IMR-90 (cell line): ENCODE results near the gene ZNF831. TPM values are rescaled to one million over a fixed set of nuclear protein-coding genes. Genes with fewer than 3 reads are reported as not detected.

Source experiments
- ATAC-seq: fragments of 200-7000 bp; cut with Tn5 transposase; 2 replicates; pipeline ENCODE4 v1.9.1; 2020; ENCODE audit warnings: low read depth, mild to moderate bottlenecking, moderate library complexity
- BruUV-seq: library from RNA; stranded (reverse); fragments of 400-500 nt; replicated peaks from 2 replicates; lab custom pipeline; 2021; lab: Mats Ljungman, UMichigan
- CTCF ChIA-PET: fragments of 300-600 bp; formaldehyde crosslinking; extraction: SDS; loops from one replicate; lab custom pipeline; 2021; ENCODE audit warnings: antibody characterized with exemption; lab: Yijun Ruan, JAX
- POLR2A ChIA-PET: fragments of 300-600 bp; sonication (Branson Sonifier 250); formaldehyde crosslinking; loops from one replicate; lab custom pipeline; 2022; ENCODE audit warnings: antibody characterized with exemption; ENCODE audit not compliant: unreplicated experiment; lab: Charles Lee
- DNase-seq: peaks from one replicate; pipeline ENCODE4 v3.0.0; 2013
- H2AFZ ChIP-seq: replicated peaks from 2 replicates; pipeline ENCODE3; 2013; ENCODE audit warnings: low read length, mild to moderate bottlenecking; ENCODE audit not compliant: poor library complexity
- H2AK5ac ChIP-seq: 2 replicates; pipeline ENCODE4 v1.6.1; 2013; ENCODE audit warnings: low read depth, low read length, inconsistent platforms
- H2AK9ac ChIP-seq: replicated peaks from 2 replicates; pipeline ENCODE3; 2013; ENCODE audit warnings: mild to moderate bottlenecking, low read depth, low read length, moderate library complexity; ENCODE audit not compliant: poor library complexity
- H2BK120ac ChIP-seq: 2 replicates; pipeline ENCODE4 v1.6.1; 2013; ENCODE audit warnings: low read depth, low read length, inconsistent platforms
- H2BK15ac ChIP-seq: 3 replicates; pipeline ENCODE4 v1.6.1; 2013; ENCODE audit warnings: low read depth, low read length, inconsistent platforms
- H2BK20ac ChIP-seq: 2 replicates; pipeline ENCODE4 v1.6.1; 2013; ENCODE audit warnings: low read depth, mild to moderate bottlenecking, inconsistent platforms, low read length, moderate library complexity
- H2BK5ac ChIP-seq: 2 replicates; pipeline ENCODE4 v1.6.1; 2013; ENCODE audit warnings: mild to moderate bottlenecking, low read depth, low read length, inconsistent platforms; ENCODE audit not compliant: poor library complexity, severe bottlenecking
- H3K14ac ChIP-seq: replicated peaks from 2 replicates; pipeline ENCODE4 v1.6.1; 2013; ENCODE audit warnings: low read depth, low read length, inconsistent platforms
- H3K18ac ChIP-seq: 2 replicates; pipeline ENCODE4 v1.6.1; 2013; ENCODE audit warnings: low read depth, low read length, control low read depth
- H3K23ac ChIP-seq: 2 replicates; pipeline ENCODE4 v1.6.1; 2013; ENCODE audit warnings: low read depth, low read length, inconsistent platforms
- H3K27ac ChIP-seq: 2 replicates; pipeline ENCODE4 v1.5.1; 2013; ENCODE audit warnings: mild to moderate bottlenecking, control low read depth, low read length; ENCODE audit not compliant: insufficient read depth
- H3K27me3 ChIP-seq: 2 replicates; pipeline ENCODE4 v1.6.1; 2013; ENCODE audit warnings: low read length; ENCODE audit not compliant: control insufficient read depth, insufficient read depth
- H3K36me3 ChIP-seq: 2 replicates; pipeline ENCODE4 v1.6.1; 2013; ENCODE audit warnings: low read length, mixed read lengths; ENCODE audit not compliant: control insufficient read depth, insufficient read depth
- H3K4ac ChIP-seq: 2 replicates; pipeline ENCODE4 v1.6.1; 2013; ENCODE audit warnings: low read depth, low read length, inconsistent platforms
- H3K4me1 ChIP-seq: 2 replicates; pipeline ENCODE4 v1.6.1; 2013; ENCODE audit warnings: low read length, mixed read lengths; ENCODE audit not compliant: control insufficient read depth, insufficient read depth
- H3K4me2 ChIP-seq: 2 replicates; pipeline ENCODE4 v1.6.1; 2013; ENCODE audit warnings: low read depth, mild to moderate bottlenecking, control low read depth, low read length, moderate library complexity
- H3K4me3 ChIP-seq: 2 replicates; pipeline ENCODE4 v1.5.1; 2013; ENCODE audit warnings: low read depth, mild to moderate bottlenecking, control low read depth, low read length, moderate library complexity; ENCODE audit not compliant: insufficient read depth
- H3K56ac ChIP-seq: 2 replicates; pipeline ENCODE4 v1.6.1; 2013; ENCODE audit warnings: low read length, inconsistent platforms; ENCODE audit not compliant: insufficient read depth; ENCODE audit errors: extremely low read depth
- H3K79me1 ChIP-seq, 2 experiments: 2 replicates each; pipeline ENCODE4 v1.6.1; 2013; ENCODE audit warnings: low read length in 2 of 2, inconsistent platforms in 1 of 2, low read depth in 1 of 2
- H3K9ac ChIP-seq: 2 replicates; pipeline ENCODE4 v1.6.1; 2013; ENCODE audit warnings: low read depth, low read length, control low read depth
- H3K9me1 ChIP-seq: 2 replicates; pipeline ENCODE4 v1.6.1; 2013; ENCODE audit warnings: low read length, inconsistent platforms; ENCODE audit not compliant: insufficient read depth
- H3K9me3 ChIP-seq: 2 replicates; pipeline ENCODE4 v1.6.1; 2013; ENCODE audit warnings: low read length; ENCODE audit not compliant: control insufficient read depth, insufficient read depth
- H4K20me1 ChIP-seq: 2 replicates; pipeline ENCODE4 v1.6.1; 2013; ENCODE audit warnings: low read length, inconsistent platforms; ENCODE audit not compliant: insufficient read depth
- H4K5ac ChIP-seq: 2 replicates; pipeline ENCODE4 v1.6.1; 2013; ENCODE audit warnings: mild to moderate bottlenecking, low read depth, low read length, control low read depth
- H4K8ac ChIP-seq, 2 experiments: 2 replicates each; pipeline ENCODE4 v1.6.1; 2013; ENCODE audit warnings: low read depth in 2 of 2, low read length in 2 of 2, control low read depth in 1 of 2, inconsistent platforms in 1 of 2
- H4K91ac ChIP-seq: 2 replicates; pipeline ENCODE4 v1.6.1; 2013; ENCODE audit warnings: low read depth, low read length, inconsistent platforms; ENCODE audit not compliant: insufficient read depth
- BHLHE40 ChIP-seq: fragments of 150-350 bp; IDR thresholded peaks from 2 replicates; pipeline ENCODE4 v1.6.1; 2016; ENCODE audit warnings: mild to moderate bottlenecking, low read depth, low read length
- CTCF ChIP-seq: conservative IDR thresholded peaks from 2 replicates; pipeline ENCODE4 v1.5.1; 2012; ENCODE audit warnings: mild to moderate bottlenecking, low read depth, low read length, improper control_type of control experiment
- ELK1 ChIP-seq: fragments of 150-350 bp; IDR thresholded peaks from 2 replicates; pipeline ENCODE4 v1.6.1; 2016; ENCODE audit warnings: low read depth, mild to moderate bottlenecking, low read length, moderate library complexity, borderline replicate concordance
- FOS ChIP-seq: fragments of 150-350 bp; IDR thresholded peaks from 2 replicates; pipeline ENCODE4 v1.6.1; 2016; ENCODE audit warnings: low read depth, low read length
- MAFK ChIP-seq: IDR thresholded peaks from 2 replicates; pipeline ENCODE4 v1.6.1; 2012; ENCODE audit warnings: low read depth, low read length, improper control_type of control experiment
- NFE2L2 ChIP-seq: fragments of 150-350 bp; IDR thresholded peaks from 2 replicates; pipeline ENCODE4 v1.6.1; 2016; ENCODE audit warnings: low read depth, mild to moderate bottlenecking, low read length
- RCOR1 ChIP-seq: IDR thresholded peaks from 2 replicates; pipeline ENCODE4 v1.6.1; 2012; ENCODE audit warnings: mild to moderate bottlenecking, low read length, improper control_type of control experiment; ENCODE audit not compliant: insufficient replicate concordance
- RFX5 ChIP-seq: IDR thresholded peaks from 2 replicates; pipeline ENCODE4 v1.8.0; 2012; ENCODE audit warnings: low read depth, mild to moderate bottlenecking, low read length, moderate library complexity
- SMC3 ChIP-seq: fragments of 150-350 bp; IDR thresholded peaks from 2 replicates; pipeline ENCODE4 v1.6.1; 2016; ENCODE audit warnings: low read depth, mild to moderate bottlenecking, antibody characterized with exemption, low read length, moderate library complexity
- USF2 ChIP-seq: fragments of 150-350 bp; IDR thresholded peaks from 2 replicates; pipeline ENCODE4 v1.6.1; 2017; ENCODE audit warnings: mild to moderate bottlenecking, antibody characterized with exemption, low read length, low read depth
- WGBS, 2 experiments: methylation state at CpG; one replicate each; pipeline versions ENCODE4 v1.1.5 to v1.1.7; 2013; ENCODE audit warnings: missing lambda C conversion rate in 2 of 2; ENCODE audit not compliant: insufficient read length in 1 of 2; ENCODE audit errors: extremely low coverage in 2 of 2; 5-methylcytosine and 5-hydroxymethylcytosine counted together
- dilution Hi-C: fragments of 300-500 bp; cut with HindIII; formaldehyde crosslinking; loops from one replicate; pipeline ENCODE4 v1.14.3; 2018; ENCODE audit warnings: low sequenced_read_pairs; ENCODE audit not compliant: unreplicated experiment
- in situ Hi-C: fragments of 300-500 bp; cut with MboI; formaldehyde crosslinking; loops from 3 replicates; pipeline ENCODE4 v1.14.3; 2019; ENCODE audit warnings: low sequenced_read_pairs, inconsistent platforms, mixed read lengths
- intact Hi-C: fragments of 100-400 bp; cut with micrococcal nuclease; formaldehyde crosslinking; loops from 2 replicates; pipeline ENCODE4 v1.10.0; 2022
- polyA plus RNA-seq, 3 experiments: library from polyadenylated mRNA; depleted of rRNA; stranded (reverse); fragments of >200 nt; gene quantifications; 2 replicates each; pipeline ENCODE4 v1.2.3, GENCODE V29; 2012; ENCODE audit warnings: low replicate concordance in 1 of 3
- total RNA-seq: library from RNA; depleted of rRNA; stranded (reverse); fragments of >200 nt; gene quantifications from 2 replicates; pipeline ENCODE4 v1.2.3, GENCODE V29; 2012

Gene ZNF831
- total and polyA plus RNA-seq, 2 of the 4 experiments (the other 2 are of a cell fraction) = not detected

- Histone ChIP-seq H3K4me3 (no peak overlapping the region), H2BK5ac (no peak overlapping the region), H3K9me1 (no peaks in the 10 kb centered on the region), H3K79me1 (no peaks in the 10 kb centered on the region), H3K9me3 (no peaks in the 10 kb centered on the region), H2BK120ac (no peak overlapping the region), H3K18ac (no peak overlapping the region), H4K91ac (no peak overlapping the region), H2AFZ (no peak overlapping the region), H3K4ac (no peak overlapping the region), H3K36me3 (no peaks in the 10 kb centered on the region), H3K27me3 (no peaks in the 10 kb centered on the region), H3K9ac (no peak overlapping the region), H2AK9ac (no peak overlapping the region), H3K4me2 (no peak overlapping the region), H2AK5ac (no peak overlapping the region), H4K5ac (no peak overlapping the region), H3K4me1 (no peaks in the 10 kb centered on the region), H3K27ac (no peak overlapping the region), H3K56ac (no peak overlapping the region), H3K14ac (no peak overlapping the region), H3K23ac (no peak overlapping the region), H4K8ac (no peak overlapping the region), H2BK20ac (no peak overlapping the region), H2BK15ac (no peak overlapping the region), H4K20me1 (no peaks in the 10 kb centered on the region)
- in situ Hi-C loops (no loop called here), dilution Hi-C loops (no loop called here), intact Hi-C loops (no loop called here)
- no CpG with 5 or more reads among the region's 3 CpGs for WGBS, 2 experiments
- POLR2A ChIA-PET = no interaction called here
- TF ChIP-seq FOS (no peak), SMC3 (no peak), NFE2L2 (no peak), ELK1 (no peak), MAFK (no peak), RFX5 (no peak), RCOR1 (no peak), CTCF (no peak), BHLHE40 (no peak), USF2 (no peak)
- CTCF ChIA-PET = no interaction called here
- DNase-seq (no peak), ATAC-seq (no peak)
- BruUV-seq = no TSS peak
These were observed 27.6 kb upstream of the ZNF831 start for GRCh38 chr20:59136027-59136426.
